Measurements from ENCODE around the gene VAMP2. TPM values are rescaled to one million over a fixed set of nuclear protein-coding genes. Genes with fewer than 3 reads are reported as not detected.

Gene VAMP2
- total and polyA plus RNA-seq, 9 of the 15 experiments (the other 6 are each of a cell fraction or from before 2014, with no cell fraction given) = 2.3 to 31.8 (median 6.0) TPM

DNA sequence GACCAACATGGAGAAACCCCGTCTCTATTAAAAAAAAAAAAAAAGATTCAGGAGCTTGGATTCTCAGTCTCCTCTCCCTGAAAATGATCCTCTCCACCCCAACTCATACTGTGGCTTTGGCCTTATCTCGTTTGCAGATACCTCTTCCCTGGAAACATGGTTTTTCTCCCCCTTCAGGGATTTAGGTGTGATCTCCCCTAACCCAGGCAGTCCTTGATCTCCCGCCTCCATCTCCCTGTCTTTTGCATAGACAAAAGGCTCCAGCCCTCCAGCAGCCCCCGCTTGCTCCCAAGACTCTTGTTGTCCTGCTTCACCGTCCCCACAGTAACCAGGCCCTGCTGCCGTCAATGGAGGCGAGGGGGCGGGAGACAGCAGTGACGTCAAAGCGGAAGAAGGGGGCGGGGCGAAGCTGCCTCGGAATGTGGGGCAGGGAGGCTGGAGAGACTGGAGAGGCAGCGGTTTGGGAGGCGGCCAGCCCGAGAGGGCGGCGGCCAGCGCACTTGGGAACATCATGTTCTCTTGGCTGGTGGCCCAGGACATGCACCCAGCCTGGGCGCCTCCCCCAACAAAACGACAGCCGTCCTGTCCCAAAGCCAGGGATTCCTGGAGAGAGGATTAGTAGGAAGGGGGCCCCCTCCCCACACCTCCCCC, 8.7 kb downstream of the VAMP2 start (continued):
- TF ChIP-seq SMARCC2 (IDR thresholded peaks at IDR 0.05; ENCODE audit: low read depth) (no peak), ZNF583 (CRISPR knock-in tag; IDR thresholded peaks at IDR 0.05) (no peak), ZNF134 (CRISPR knock-in tag; conservative IDR thresholded peaks at IDR 0.05) (no peak), GTF2E2 (tag; IDR thresholded peaks at IDR 0.05) (no peak), TOE1 (IDR thresholded peaks at IDR 0.05; ENCODE audit: borderline replicate concordance) (no peak), TOE1 (CRISPR knock-in tag; IDR thresholded peaks at IDR 0.05; ENCODE audit: borderline replicate concordance, low read depth) (no peak), ZKSCAN3 (CRISPR knock-in tag; IDR thresholded peaks at IDR 0.05) (no peak), HMGN3 (IDR thresholded peaks at IDR 0.05; ENCODE audit: borderline replicate concordance, extremely low read depth, insufficient read length, low read depth, low read length) (peak; percentile 78), NCOR1 (IDR thresholded peaks at IDR 0.05) (peak; percentile 52; the same call in 1 of the 2 replicates), ZNF75A (CRISPR knock-in tag; IDR thresholded peaks at IDR 0.05) (no peak), NFIC (IDR thresholded peaks at IDR 0.05) (peak; percentile 96), ARID1B (IDR thresholded peaks at IDR 0.05) (peak; percentile 46; the same call in 1 of the 2 replicates), FUS (optimal IDR thresholded peaks at IDR 0.05; ENCODE audit: low read depth, low read length) (no peak), TFAM (CRISPR knock-in tag; conservative IDR thresholded peaks at IDR 0.05) (no peak), MAZ (CRISPR knock-in tag; conservative IDR thresholded peaks at IDR 0.05 in 1 of 2, IDR thresholded peaks at IDR 0.05 in 1 of 2) (peak; percentile 69 to 77), HDAC2 (IDR thresholded peaks at IDR 0.05) (no peak), KDM4B (IDR thresholded peaks at IDR 0.05; ENCODE audit: borderline replicate concordance in 2 of 2, low read depth in 1 of 2) (no peak), KLF13 (tag; IDR thresholded peaks at IDR 0.05; ENCODE audit: borderline replicate concordance, low read depth) (peak; percentile 50; the same call in 1 of the 2 replicates), CREB1 (IDR thresholded peaks at IDR 0.05) (peak; percentile 84), CREB1 (CRISPR knock-in tag; IDR thresholded peaks at IDR 0.05) (peak; percentile 91), OTX1 (CRISPR knock-in tag; IDR thresholded peaks at IDR 0.05) (no peak)
- TF ChIP-seq, protein P1, sequence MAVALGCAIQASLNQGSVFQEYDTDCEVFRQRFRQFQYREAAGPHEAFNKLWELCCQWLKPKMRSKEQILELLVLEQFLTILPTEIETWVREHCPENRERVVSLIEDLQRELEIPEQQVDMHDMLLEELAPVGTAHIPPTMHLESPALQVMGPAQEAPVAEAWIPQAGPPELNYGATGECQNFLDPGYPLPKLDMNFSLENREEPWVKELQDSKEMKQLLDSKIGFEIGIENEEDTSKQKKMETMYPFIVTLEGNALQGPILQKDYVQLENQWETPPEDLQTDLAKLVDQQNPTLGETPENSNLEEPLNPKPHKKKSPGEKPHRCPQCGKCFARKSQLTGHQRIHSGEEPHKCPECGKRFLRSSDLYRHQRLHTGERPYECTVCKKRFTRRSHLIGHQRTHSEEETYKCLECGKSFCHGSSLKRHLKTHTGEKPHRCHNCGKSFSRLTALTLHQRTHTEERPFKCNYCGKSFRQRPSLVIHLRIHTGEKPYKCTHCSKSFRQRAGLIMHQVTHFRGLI (CRISPR knock-in tag; IDR thresholded peaks at IDR 0.05) = no peak
- TF ChIP-seq, protein P2, sequence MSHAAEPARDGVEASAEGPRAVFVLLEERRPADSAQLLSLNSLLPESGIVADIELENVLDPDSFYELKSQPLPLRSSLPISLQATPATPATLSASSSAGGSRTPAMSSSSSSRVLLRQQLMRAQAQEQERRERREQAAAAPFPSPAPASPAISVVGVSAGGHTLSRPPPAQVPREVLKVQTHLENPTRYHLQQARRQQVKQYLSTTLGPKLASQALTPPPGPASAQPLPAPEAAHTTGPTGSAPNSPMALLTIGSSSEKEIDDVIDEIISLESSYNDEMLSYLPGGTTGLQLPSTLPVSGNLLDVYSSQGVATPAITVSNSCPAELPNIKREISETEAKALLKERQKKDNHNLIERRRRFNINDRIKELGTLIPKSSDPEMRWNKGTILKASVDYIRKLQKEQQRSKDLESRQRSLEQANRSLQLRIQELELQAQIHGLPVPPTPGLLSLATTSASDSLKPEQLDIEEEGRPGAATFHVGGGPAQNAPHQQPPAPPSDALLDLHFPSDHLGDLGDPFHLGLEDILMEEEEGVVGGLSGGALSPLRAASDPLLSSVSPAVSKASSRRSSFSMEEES (CRISPR knock-in tag; IDR thresholded peaks at IDR 0.05) = no peak
- TF ChIP-seq, protein P3, sequence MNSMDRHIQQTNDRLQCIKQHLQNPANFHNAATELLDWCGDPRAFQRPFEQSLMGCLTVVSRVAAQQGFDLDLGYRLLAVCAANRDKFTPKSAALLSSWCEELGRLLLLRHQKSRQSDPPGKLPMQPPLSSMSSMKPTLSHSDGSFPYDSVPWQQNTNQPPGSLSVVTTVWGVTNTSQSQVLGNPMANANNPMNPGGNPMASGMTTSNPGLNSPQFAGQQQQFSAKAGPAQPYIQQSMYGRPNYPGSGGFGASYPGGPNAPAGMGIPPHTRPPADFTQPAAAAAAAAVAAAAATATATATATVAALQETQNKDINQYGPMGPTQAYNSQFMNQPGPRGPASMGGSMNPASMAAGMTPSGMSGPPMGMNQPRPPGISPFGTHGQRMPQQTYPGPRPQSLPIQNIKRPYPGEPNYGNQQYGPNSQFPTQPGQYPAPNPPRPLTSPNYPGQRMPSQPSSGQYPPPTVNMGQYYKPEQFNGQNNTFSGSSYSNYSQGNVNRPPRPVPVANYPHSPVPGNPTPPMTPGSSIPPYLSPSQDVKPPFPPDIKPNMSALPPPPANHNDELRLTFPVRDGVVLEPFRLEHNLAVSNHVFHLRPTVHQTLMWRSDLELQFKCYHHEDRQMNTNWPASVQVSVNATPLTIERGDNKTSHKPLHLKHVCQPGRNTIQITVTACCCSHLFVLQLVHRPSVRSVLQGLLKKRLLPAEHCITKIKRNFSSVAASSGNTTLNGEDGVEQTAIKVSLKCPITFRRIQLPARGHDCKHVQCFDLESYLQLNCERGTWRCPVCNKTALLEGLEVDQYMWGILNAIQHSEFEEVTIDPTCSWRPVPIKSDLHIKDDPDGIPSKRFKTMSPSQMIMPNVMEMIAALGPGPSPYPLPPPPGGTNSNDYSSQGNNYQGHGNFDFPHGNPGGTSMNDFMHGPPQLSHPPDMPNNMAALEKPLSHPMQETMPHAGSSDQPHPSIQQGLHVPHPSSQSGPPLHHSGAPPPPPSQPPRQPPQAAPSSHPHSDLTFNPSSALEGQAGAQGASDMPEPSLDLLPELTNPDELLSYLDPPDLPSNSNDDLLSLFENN (IDR thresholded peaks at IDR 0.05; ENCODE audit: low read depth in 2 of 2, low read length in 2 of 2) = no peak
